PFSK-1 (cell line): ENCODE measurements around the gene CD164L2.

Experiments used
- FOXP2 ChIP-seq: optimal IDR thresholded peaks from 2 replicates; pipeline ENCODE3; 2011; ENCODE audit warnings: borderline replicate concordance, control low read depth, inconsistent platforms; ENCODE audit not compliant: insufficient read depth; ENCODE audit errors: extremely low read length, extremely low read depth
- POLR2AphosphoS5 ChIP-seq: IDR thresholded peaks from 2 replicates; pipeline ENCODE4 v1.6.1; 2012; ENCODE audit warnings: low read depth, mild to moderate bottlenecking, control low read depth, low read length, moderate library complexity
- SIN3A ChIP-seq: IDR thresholded peaks from 2 replicates; pipeline ENCODE4 v1.6.1; 2012; ENCODE audit warnings: mild to moderate bottlenecking, low read length, moderate library complexity, borderline replicate concordance; ENCODE audit not compliant: insufficient read depth
- TAF1 ChIP-seq: IDR thresholded peaks from 2 replicates; pipeline ENCODE4 v1.6.1; 2012; ENCODE audit warnings: low read length, control low read depth, borderline replicate concordance; ENCODE audit not compliant: insufficient read depth
- TF ChIP-seq, protein P1 (sequence below), 2 experiments: IDR thresholded peaks; 2 replicates each; pipeline versions ENCODE4 v1.6.1 to v1.8.0; 2011 to 2012; ENCODE audit warnings: low read depth in 2 of 2, low read length in 2 of 2, control low read depth in 1 of 2, inconsistent platforms in 1 of 2, mild to moderate bottlenecking in 1 of 2, moderate library complexity in 1 of 2; ENCODE audit not compliant: insufficient read depth in 1 of 2

Gene CD164L2

GRCh38 chr1:27356619-27357280 is 26.4 kb downstream of the CD164L2 start:
- TF ChIP-seq, protein P1, sequence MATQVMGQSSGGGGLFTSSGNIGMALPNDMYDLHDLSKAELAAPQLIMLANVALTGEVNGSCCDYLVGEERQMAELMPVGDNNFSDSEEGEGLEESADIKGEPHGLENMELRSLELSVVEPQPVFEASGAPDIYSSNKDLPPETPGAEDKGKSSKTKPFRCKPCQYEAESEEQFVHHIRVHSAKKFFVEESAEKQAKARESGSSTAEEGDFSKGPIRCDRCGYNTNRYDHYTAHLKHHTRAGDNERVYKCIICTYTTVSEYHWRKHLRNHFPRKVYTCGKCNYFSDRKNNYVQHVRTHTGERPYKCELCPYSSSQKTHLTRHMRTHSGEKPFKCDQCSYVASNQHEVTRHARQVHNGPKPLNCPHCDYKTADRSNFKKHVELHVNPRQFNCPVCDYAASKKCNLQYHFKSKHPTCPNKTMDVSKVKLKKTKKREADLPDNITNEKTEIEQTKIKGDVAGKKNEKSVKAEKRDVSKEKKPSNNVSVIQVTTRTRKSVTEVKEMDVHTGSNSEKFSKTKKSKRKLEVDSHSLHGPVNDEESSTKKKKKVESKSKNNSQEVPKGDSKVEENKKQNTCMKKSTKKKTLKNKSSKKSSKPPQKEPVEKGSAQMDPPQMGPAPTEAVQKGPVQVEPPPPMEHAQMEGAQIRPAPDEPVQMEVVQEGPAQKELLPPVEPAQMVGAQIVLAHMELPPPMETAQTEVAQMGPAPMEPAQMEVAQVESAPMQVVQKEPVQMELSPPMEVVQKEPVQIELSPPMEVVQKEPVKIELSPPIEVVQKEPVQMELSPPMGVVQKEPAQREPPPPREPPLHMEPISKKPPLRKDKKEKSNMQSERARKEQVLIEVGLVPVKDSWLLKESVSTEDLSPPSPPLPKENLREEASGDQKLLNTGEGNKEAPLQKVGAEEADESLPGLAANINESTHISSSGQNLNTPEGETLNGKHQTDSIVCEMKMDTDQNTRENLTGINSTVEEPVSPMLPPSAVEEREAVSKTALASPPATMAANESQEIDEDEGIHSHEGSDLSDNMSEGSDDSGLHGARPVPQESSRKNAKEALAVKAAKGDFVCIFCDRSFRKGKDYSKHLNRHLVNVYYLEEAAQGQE (IDR thresholded peaks at IDR 0.05; ENCODE audit: insufficient read depth in 1 of 2, low read depth in 2 of 2, low read length in 2 of 2), result no peak
- TF ChIP-seq TAF1, result no peak
- no peak for TF ChIP-seq FOXP2
- TF ChIP-seq SIN3A, result no peak
- no peak for TF ChIP-seq POLR2AphosphoS5

DNA sequence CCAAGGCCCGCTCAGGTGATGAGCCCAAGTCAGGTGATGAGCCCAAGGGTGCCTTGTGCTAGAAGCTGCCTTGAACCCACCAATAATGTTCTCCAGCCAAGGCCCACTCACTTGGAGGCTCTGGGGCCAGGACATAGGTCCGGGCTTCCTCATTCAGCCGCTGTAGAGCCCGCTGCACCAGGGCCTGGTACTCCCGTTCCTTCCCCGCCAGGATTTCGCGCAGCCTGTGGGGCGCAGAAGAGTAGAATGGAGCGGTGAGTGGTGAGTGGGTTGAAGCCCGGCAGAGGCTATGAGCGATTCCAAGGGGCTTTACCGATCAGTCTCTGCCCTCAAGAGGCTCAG is 26.9 kb downstream of the CD164L2 start:
- TF ChIP-seq TAF1, result no peak
- TF ChIP-seq, protein P1 (IDR thresholded peaks at IDR 0.05; ENCODE audit: insufficient read depth in 1 of 2, low read depth in 2 of 2, low read length in 2 of 2), result no peak

GRCh38 chr1:27355683-27356082 is 27.4 kb downstream of the CD164L2 start:
- TF ChIP-seq, protein P1 (IDR thresholded peaks at IDR 0.05; ENCODE audit: insufficient read depth in 1 of 2, low read depth in 2 of 2, low read length in 2 of 2), result no peak
- no peak for TF ChIP-seq TAF1
- TF ChIP-seq FOXP2, result no peak
- no peak for TF ChIP-seq SIN3A
- TF ChIP-seq POLR2AphosphoS5, result no peak

GRCh38 chr1:27353629-27354028 is 29.5 kb downstream of the CD164L2 start:
- TF ChIP-seq, protein P1 (IDR thresholded peaks at IDR 0.05; ENCODE audit: insufficient read depth in 1 of 2, low read depth in 2 of 2, low read length in 2 of 2), result no peak
- TF ChIP-seq FOXP2, result no peak
- TF ChIP-seq TAF1, result no peak
- TF ChIP-seq POLR2AphosphoS5, result no peak
- TF ChIP-seq SIN3A, result no peak

GRCh38 chr1:27353166-27353565 is 30.0 kb downstream of the CD164L2 start:
- TF ChIP-seq TAF1 (no peak), SIN3A (no peak), POLR2AphosphoS5 (no peak), FOXP2 (no peak)
- TF ChIP-seq, protein P1 (IDR thresholded peaks at IDR 0.05; ENCODE audit: insufficient read depth in 1 of 2, low read depth in 2 of 2, low read length in 2 of 2), result no peak
